Hypothalamus (tissue), 51 donors: Measurements from ENCODE around the gene CDK9.

Experiments used
- DNase-seq, 51 donors: peaks; one replicate each; lab custom pipeline; 2025; lab: John Stamatoyannopoulos, UW

Gene CDK9

DNA sequence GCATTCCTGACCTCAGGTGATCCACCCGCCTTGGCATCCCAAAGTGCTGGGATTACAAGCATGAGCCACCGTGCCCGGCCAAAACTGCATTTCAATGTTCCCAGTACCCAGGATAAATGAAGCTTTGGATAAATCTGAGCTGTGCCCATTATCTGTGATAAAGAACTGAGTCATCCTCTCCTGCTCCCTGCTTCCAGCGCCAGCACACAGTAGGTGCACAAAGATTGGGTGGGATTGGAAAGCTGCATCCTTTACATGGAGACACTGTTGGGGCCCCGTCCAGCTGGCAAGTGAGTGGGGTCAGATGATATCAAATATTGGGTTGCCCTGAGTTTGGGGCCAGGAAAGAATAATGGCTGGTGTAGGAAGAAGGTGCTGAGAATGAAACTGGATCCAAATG, 24.8 kb upstream of the CDK9 start:
- no peak for DNase-seq

DNA sequence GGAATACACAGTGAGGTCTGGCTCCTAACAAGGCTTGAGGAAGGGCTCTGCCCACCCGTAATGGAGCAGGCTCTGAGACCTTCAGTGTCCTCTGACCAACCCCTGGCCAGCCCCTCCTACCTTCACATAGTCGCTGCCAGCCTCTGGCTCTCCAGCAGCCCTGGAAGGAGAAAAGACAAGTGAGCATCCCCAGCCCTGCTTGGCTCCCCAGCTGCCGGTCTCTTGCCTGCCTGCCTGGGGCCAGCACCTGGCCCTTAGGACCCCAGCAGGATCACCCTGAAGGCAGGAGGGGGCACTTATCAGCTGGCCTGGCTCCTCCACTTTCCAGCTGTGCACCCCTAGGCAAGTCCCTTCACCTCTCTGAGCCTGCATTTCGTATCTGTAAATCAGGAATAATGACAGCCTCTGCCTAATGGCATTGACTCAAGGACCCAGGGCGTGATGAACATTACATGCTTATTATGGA, 24.3 kb upstream of the CDK9 start:
- no peak for DNase-seq

DNA sequence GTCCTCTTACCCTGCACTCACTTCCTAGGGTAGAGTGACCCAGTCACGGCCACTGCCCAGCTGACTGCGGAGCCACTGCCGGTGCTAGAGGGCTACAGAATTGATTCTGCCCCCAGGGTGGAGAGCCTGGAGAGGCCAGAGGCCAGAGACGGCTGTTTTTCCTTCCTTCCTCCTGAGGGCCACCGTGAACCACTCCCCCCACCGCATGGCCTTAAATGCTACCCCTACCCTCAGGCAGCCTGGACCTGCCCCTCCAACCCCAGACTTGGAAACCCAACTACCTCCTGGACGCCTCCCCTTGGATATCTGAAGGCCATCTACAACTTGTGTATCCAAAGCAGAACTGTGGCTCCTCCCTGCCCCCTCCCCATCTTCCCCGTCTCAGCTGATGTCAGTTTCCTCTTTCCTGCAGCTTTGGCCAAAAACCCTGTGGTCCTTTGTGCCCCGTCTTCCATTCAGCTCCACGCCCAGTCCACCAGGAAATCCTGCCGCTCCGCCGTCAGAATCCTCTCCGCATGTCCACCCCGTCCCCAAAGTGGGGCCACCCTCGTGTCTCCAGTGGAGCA, 23.6 kb upstream of the CDK9 start:
- DNase-seq: peak in 2 of 51 donors; percentile 2 to 12

DNA sequence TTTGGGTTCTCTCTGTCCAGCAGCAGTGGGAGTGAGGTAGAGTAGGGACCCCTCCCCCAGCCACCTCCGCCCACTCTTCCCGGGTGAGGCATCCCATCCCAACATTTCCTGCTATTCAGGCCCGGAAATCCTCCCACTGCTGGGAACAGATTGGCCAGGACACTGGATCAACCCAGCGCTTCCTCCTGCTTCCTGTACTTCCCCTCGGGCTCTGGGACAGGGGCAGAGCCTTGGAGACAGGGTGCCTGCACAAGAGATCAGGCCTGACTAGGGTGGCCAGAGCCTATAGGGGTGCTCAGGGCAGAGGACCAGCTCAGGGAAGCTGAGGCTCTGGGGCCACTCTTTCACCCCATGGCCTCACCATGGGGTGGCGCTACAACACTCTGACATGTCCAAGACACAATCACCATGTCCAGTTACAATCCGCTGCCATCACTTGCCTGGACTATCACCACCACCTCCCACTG, 21.9 kb upstream of the CDK9 start:
- DNase-seq: peak in 6 of 51 donors; percentile 14 to 37 (median 20)

GRCh38 chr9:127765418-127765817, 20.4 kb upstream of the CDK9 start:
- DNase-seq: no peak

GRCh38 chr9:127767410-127767809, 18.4 kb upstream of the CDK9 start:
- DNase-seq: no peak

GRCh38 chr9:127767909-127768331, 17.9 kb upstream of the CDK9 start:
- DNase-seq: no peak

- DNase-seq: no peak
These were observed 17.1 kb upstream of the CDK9 start for GRCh38 chr9:127768698-127769097.

GRCh38 chr9:127769101-127769500, 16.7 kb upstream of the CDK9 start:
- DNase-seq: no peak

GRCh38 chr9:127769929-127770582, 15.8 kb upstream of the CDK9 start:
- DNase-seq: no peak

DNA sequence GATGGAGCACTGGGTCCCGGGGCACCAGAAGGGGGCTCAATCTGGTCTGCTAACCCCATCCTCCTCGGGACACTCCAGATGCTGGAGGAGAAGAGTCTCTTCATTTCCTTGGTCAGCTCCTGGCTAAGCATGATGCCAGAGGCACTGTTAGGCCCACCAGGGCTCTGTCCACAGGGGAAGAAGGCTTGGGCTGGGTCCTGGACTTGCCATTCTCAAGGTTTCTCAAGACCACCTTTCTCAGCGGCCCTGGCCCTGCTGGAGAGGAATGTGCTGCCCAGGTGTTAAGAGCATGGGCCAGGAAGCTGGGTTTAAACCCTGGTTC, 15.3 kb upstream of the CDK9 start:
- DNase-seq: no peak

- DNase-seq: peak; percentile 22 to 96 (median 84)
These were observed 14.8 kb upstream of the CDK9 start for GRCh38 chr9:127770905-127771569.

DNA sequence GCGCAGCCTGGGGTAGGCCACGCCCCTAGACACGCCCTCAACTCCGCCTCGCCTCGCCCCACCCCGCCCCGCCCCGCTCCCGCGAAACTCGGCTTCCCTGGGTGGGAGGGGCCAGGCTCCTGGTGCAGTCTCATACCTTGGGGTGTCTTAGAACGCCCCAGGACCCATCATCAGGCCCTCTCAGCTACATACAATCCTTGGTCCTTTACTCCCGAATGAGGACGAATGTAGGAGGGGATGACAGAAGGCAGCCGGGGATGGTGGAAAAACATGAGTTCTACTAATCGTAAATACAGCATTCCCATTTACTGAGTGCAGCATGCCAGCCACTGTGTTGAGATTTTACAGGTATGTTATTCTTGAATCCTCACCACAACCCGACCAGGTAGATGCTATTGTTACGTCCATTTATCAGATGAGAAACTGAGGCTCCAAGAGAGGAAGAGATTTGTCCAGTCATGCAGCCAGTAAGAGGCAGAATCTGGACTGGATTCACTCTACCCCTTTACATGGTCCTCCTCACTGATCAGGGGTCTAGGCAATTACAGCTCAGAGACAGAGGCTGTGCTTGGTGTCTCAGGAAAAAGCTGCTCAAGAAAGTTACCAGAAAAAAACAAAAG, 14.2 kb upstream of the CDK9 start:
- no peak for DNase-seq

DNA sequence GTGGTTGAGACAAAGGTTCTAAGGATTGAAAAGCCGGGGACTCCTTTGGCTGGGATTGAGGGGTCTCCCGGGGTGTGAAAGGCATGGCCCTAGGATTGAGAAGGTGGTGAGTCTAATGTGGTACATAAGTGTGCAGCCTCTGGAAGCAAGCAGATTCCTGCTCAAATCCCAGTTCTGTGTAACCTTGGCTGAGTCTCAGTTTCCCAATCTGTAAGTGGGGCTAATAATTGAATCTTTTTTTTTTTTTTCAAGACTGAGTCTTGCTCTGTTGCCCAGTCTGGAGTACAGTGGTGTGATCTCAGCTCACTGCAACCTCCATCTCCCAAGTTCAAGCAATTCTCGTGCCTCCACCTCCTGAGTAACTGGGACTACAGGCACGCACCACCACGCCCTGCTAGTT, 13.2 kb upstream of the CDK9 start:
- no peak for DNase-seq

- no peak for DNase-seq
These were observed 12.6 kb upstream of the CDK9 start for GRCh38 chr9:127773272-127773671.

GRCh38 chr9:127773981-127774380, 11.9 kb upstream of the CDK9 start:
- DNase-seq: no peak

GRCh38 chr9:127776195-127776923, 9.5 kb upstream of the CDK9 start:
- DNase-seq: peak in 13 of 51 donors; percentile 5 to 59 (median 26)

DNA sequence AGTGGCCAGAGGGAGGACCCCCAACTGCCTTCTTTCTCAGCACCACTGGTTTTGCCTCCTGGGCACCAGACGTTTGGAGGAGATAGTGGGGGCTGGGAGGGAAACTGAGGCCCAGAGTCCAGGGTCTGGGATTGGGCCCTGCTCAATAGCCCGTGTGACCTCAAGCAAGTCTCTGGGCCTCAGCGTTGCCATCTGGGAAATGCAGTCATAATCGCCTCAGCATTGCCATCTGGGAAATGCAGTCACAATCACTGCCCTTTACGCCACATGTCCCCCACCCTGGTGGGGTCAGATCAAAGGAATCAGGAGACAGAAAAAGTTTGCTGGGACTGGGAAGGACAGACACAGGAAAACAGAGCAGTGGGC, 8.9 kb upstream of the CDK9 start:
- no peak for DNase-seq

GRCh38 chr9:127777368-127777980, 8.4 kb upstream of the CDK9 start:
- DNase-seq: no peak

- peak in 3 of 51 donors; percentile 7 to 33 (median 14) for DNase-seq
These were observed 7.3 kb upstream of the CDK9 start, which contains the start of gene SH2D3C for GRCh38 chr9:127778280-127779135. TSS of gene SH2D3C (minus strand) at chr9:127778666. CDS start at chr9:127778627, 39 bp downstream.
